Effector CD4-positive, alpha-beta T cell (primary cell): ENCODE measurements around the gene NPHP3.
"Not testable (repeated sequence)": the region's sequence is repeated elsewhere in the genome, so short reads cannot be mapped to it uniquely, and the experiment has no call there.

Experiments used
- DNase-seq: peaks from one replicate; pipeline ENCODE4 v3.0.0-alpha.2; 2020

The NPHP3 gene

GRCh38 chr3:132641427-132641826, 80.8 kb downstream of the NPHP3 start:
- not testable (repeated sequence) for DNase-seq

DNA sequence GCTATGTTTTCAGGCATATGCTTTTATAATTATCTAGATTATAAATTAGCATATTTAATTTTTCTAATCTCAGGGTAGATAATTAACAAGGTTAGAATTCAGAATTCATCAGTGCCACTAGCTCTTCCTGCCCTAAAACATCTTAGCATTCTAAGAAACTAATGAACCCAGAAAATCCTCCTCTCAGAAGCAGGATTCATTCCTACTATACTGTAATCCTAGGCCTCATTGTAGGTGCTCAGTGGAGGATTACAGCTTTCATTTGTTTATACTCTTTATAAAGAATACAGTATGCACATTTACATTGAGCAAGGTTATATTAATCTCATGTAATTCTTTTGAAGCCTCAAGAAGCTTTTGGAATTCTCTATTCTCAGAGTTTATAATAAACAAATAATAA, 83.5 kb downstream of the NPHP3 start:
- DNase-seq: no peak

DNA sequence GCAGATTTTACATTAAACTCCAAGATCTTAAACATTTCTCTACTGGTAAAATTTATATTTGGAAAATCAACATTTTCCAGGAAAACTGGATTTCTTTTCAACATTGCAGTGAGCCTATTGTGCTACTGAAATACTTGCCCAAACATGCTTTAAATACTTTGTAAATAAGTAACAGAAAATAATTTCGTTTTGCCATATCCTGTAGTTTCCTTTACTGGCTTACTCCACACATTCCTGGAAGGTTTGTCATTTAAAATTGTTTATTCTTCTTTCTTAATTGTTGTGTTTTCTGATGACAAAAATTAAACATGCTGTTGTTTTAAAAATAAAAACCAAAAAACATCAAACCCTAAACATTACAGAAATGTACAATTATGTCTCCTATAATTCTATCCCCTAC, 84.6 kb downstream of the NPHP3 start:
- DNase-seq: no peak

DNA sequence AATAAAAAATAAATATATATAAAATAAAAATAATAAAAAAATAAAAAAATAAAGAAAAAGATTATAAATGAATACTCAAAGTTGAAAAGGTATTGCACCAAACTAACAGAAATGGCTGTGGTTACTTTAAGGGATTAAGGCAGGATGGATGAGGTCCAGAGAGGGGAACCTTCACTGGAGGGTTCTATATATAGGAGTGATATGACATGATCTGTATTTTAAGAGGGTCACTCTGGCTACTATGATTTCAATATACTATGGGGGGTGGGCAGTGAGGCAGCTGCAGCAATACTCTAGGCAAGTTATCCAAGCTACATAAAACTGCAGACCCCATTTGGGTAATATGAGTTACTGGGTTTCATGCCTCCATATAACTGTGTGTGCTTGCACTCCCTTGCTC, 87.2 kb downstream of the NPHP3 start:
- DNase-seq: no peak
